Activated CD8-positive, alpha-beta memory T cell treated with anti-CD3 and anti-CD28 coated beads for 36 hours (primary cell): ENCODE data around the gene ABHD17C. TPM values are rescaled to one million over a fixed set of nuclear protein-coding genes. Genes with fewer than 3 reads are reported as not detected.
"Not testable (repeated sequence)": the region's sequence is repeated elsewhere in the genome, so short reads cannot be mapped to it uniquely, and the experiment has no call there.

Source experiments
- CTCF ChIA-PET: fragments of 350-600 bp; sonication (Branson Sonifier 250); formaldehyde crosslinking; loops from one replicate; lab custom pipeline; 2021; ENCODE audit warnings: antibody characterized with exemption; lab: Charles Lee
- POLR2A ChIA-PET: fragments of 350-600 bp; sonication (Branson Sonifier 250); formaldehyde crosslinking; loops from one replicate; lab custom pipeline; 2021; ENCODE audit warnings: antibody characterized with exemption; lab: Charles Lee
- total RNA-seq, 2 experiments: library from RNA; stranded (reverse); gene quantifications; one replicate each; pipeline ENCODE4 v1.2.3, GENCODE V29; 2021

The ABHD17C gene
- total RNA-seq, 2 experiments from 2014 or later, result 5.6 to 6.8 TPM

- ChIA-PET CTCF (no interaction called here), POLR2A (no interaction called here)
These were observed 57.1 kb downstream of the ABHD17C start for GRCh38 chr15:80752204-80752603.

- POLR2A ChIA-PET, result no interaction called here
These were observed 58.1 kb downstream of the ABHD17C start for GRCh38 chr15:80753161-80753560.

GRCh38 chr15:80754014-80754413 lies 58.9 kb downstream of the ABHD17C start:
- ChIA-PET POLR2A (interaction anchor here (0.5 kb wide), 1 partner anchor 266 kb away, joined by 5 read pairs; no protein-coding TSS in a partner anchor), CTCF (no interaction called here)

More at GRCh38 chr15:80753161-80753560, 58.1 kb downstream of the ABHD17C start:
- CTCF ChIA-PET, result no interaction called here

DNA sequence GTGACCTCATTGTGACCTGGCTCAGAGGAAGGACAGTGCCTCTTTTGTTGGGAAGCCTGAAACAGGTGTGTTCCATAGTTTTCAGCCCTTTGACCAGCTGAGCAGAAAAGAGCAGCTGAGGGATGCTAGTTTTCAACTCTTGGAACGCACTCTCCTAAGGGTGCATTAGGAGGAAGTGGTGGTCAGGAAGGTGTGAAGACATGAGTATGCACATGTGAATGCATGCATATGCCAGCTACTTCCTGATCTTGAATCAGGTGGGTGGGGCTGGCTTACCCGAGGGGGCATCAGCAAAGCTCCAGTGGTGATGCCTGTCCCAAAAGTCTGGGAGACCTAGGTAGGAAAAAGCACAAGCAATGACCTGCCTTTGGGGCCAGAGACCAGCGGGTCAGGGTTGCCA lies 60.8 kb downstream of the ABHD17C start:
- CTCF ChIA-PET, result no interaction called here
- POLR2A ChIA-PET, result no interaction called here

- ChIA-PET CTCF (no interaction called here), POLR2A (no interaction called here)
These were observed 63.1 kb downstream of the ABHD17C start for GRCh38 chr15:80758130-80758745.

- CTCF ChIA-PET, result no interaction called here
- POLR2A ChIA-PET, result no interaction called here
These were observed 65.8 kb downstream of the ABHD17C start for GRCh38 chr15:80760960-80761359.

GRCh38 chr15:80761754-80762153 lies 66.6 kb downstream of the ABHD17C start:
- ChIA-PET POLR2A (no interaction called here), CTCF (no interaction called here)

- POLR2A ChIA-PET, CTCF ChIA-PET: not testable (repeated sequence)
These were observed 68.1 kb downstream of the ABHD17C start for GRCh38 chr15:80763235-80763634.

GRCh38 chr15:80764535-80764934 lies 69.4 kb downstream of the ABHD17C start:
- POLR2A ChIA-PET, result no interaction called here
- CTCF ChIA-PET, result no interaction called here

DNA sequence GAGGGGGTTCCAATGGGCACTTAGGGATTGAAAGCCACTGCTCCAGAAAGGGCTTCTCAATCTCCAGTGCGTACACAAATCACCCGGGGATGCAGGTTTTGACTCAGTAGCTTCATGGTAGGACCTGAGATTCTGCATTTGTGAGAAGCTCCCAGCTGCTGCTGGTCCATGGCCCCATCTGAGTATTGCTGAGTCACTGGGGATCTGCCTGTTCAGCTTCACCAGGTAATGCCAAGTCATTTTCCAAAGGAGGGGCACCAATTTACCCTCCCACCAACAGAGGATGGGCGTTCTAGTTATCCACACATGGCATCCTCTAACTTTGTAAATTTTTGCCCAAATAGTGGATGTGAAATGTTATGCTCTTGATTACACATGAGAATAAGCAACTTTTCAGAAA lies 71.2 kb downstream of the ABHD17C start:
- ChIA-PET POLR2A (no interaction called here), CTCF (no interaction called here)

DNA sequence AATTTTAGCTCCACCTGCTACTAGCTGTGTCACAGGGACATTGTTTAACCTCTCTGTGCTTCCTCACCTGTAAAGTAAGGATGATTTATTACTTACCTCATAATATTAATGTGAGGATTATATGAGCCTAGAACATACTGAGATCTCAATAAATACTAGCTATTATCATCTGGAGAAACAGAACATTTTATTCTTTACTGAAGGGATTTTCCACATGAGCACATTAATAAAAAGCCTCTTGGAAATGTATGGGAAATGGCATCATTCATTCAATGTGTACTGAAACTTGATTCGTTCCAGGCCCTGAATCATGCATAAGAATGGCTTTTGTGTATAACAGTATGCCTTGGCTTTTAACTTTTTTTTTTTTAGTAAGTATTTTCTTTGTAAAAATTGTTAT lies 73.0 kb downstream of the ABHD17C start:
- ChIA-PET POLR2A (no interaction called here), CTCF (interaction anchor here (1.5 kb wide), 1 partner anchor 8 kb away, joined by 6 read pairs; no protein-coding TSS in a partner anchor)

- CTCF ChIA-PET, result no interaction called here
These were observed 74.2 kb downstream of the ABHD17C start for GRCh38 chr15:80769153-80769828.

GRCh38 chr15:80769829-80770705 lies 75.0 kb downstream of the ABHD17C start:
- ChIA-PET POLR2A (no interaction called here), CTCF (no interaction called here)

More at GRCh38 chr15:80769153-80769828, 74.2 kb downstream of the ABHD17C start:
- POLR2A ChIA-PET, result no interaction called here

DNA sequence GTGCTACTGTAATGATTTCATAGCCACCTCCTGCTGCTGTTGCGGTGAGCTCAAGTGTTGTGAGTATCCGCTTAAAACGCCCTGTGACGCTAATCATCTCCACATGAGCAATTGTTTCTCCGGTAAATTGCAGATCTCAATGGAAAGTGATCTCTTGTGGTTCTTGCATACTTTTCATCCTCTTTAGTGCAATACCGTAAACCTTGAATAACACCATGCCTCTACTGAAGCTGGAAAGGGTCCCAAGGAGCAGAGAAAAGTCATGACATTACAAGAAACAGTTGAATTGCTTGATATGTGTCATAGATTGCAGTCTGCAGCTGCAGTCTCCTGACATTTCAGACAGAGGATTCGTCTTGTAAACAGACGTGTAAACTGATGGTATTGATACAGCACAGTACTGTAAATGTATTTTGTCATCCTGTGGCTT lies 78.0 kb downstream of the ABHD17C start:
- POLR2A ChIA-PET, result no interaction called here
- CTCF ChIA-PET, result interaction anchor here (1.3 to 1.6 kb wide), 2 partner anchors 206 to 317 kb away, joined by 4 to 6 read pairs; no protein-coding TSS in a partner anchor

DNA sequence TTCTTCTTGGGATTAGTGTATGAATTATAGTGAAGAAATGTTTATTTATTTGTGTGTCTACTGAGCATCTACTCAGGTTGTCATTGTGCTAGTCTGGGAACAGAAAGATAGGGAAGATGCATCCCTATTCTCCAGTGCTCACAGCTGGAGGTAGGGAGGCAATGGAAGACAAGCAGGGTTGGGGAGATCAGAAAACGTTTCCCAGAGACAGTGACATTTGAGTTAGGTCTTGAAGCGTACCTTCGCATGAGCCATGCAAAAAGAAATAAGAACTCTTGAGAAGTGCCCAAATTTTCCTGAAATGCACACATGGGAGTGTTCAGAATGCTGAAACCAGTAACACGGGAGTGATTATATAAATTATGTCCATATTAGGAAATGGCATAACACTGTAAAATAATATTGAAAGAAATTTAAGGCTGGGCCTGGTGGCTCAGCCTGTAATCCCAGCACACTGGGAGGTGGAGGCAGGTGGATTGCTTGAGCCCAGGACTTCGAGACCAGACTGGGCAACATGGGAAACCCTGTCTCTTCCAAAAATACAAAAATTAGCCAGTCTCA lies 78.8 kb downstream of the ABHD17C start:
- ChIA-PET CTCF (interaction anchor here (1.3 to 1.6 kb wide), 2 partner anchors 206 to 317 kb away, joined by 4 to 6 read pairs; no protein-coding TSS in a partner anchor), POLR2A (no interaction called here)

GRCh38 chr15:80774486-80774885 lies 79.4 kb downstream of the ABHD17C start:
- ChIA-PET POLR2A (no interaction called here), CTCF (interaction anchor here (1.2 kb wide), 1 partner anchor 11 kb away, joined by 3 read pairs; no protein-coding TSS in a partner anchor)

DNA sequence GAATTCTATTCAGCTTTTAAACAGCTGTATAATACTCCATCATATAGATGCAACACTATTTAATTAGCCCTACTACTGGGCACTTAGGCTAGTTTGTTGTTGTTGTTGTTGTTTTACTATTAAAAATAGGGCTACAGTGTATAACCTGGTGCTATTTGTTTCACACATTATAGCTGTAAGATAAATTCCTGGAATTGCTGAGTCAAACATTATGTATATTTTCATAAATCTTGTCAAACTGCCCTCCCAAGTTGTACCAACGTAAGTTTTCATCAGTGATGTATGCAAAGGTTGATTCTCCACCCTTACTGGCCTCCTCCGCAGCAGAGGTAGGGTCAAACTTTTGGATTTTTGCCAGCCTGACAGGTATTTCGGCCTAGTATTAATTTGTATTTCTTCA lies 80.2 kb downstream of the ABHD17C start:
- POLR2A ChIA-PET, result no interaction called here
- CTCF ChIA-PET, result interaction anchor here (0.9 to 2.2 kb wide), 6 partner anchors 10 to 319 kb away, joined by 3 to 12 read pairs (median 4); no protein-coding TSS in a partner anchor

GRCh38 chr15:80776420-80777045 lies 81.4 kb downstream of the ABHD17C start:
- POLR2A ChIA-PET, result no interaction called here
- CTCF ChIA-PET, result interaction anchor here (0.6 to 2.2 kb wide), 13 partner anchors 9 to 490 kb away, joined by 3 to 12 read pairs (median 5); no protein-coding TSS in a partner anchor

- ChIA-PET POLR2A (no interaction called here), CTCF (interaction anchor here (1.0 to 2.2 kb wide), 9 partner anchors 9 to 489 kb away, joined by 3 to 12 read pairs (median 6); no protein-coding TSS in a partner anchor)
These were observed 82.0 kb downstream of the ABHD17C start for GRCh38 chr15:80777137-80777536.
